DMS53 treated with DMSO at 0.1 percent for 48 hours (cell line): ENCODE measurements around the gene APC2.
A peak's percentile ranks its signal among the peaks of the same experiment; 100 is the strongest.

ENCODE experiments used
- DNase-seq: peaks from one replicate; lab custom pipeline; 2025; ENCODE audit not compliant: unreplicated experiment; lab: John Stamatoyannopoulos, UW

APC2 gene

DNA sequence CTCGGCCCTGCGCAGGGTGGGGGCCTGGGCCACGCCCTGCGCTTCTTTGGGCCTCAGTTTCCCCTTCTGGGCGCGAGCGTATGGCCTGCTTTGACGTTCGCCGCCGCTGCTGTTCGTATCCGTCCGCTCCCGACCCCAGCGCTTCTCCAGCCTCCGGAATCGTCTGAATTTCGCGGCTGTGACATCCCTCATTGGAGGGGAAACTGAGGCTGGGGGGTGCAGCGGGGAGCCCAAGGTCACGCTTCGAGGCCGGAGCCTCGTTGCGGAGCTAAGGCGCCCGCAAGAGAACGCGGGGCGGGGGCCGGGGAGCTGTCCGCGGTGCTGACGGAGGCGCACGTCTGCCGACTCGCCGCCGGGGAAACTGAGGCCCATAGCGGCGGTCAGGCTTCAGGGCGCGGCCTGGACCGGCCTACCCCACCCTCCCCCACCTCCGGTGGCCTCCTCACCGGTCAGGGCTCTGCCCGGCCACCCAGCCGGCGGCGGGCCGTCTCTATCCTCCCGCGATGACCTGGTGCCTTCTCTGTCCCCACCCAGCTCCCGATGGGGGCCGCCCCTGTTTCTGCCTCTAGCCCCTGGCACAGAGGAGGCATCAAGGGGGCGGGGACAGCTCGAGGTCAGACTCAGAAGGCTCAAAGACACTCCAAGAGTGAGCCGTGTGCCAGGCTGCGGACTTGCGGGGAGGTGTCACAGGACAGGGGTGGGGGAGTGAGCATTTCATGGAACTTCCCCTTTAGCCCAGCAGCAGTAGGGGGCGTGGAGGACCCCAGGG is 3.0 kb upstream of the APC2 start:
- DNase-seq: no peak

DNA sequence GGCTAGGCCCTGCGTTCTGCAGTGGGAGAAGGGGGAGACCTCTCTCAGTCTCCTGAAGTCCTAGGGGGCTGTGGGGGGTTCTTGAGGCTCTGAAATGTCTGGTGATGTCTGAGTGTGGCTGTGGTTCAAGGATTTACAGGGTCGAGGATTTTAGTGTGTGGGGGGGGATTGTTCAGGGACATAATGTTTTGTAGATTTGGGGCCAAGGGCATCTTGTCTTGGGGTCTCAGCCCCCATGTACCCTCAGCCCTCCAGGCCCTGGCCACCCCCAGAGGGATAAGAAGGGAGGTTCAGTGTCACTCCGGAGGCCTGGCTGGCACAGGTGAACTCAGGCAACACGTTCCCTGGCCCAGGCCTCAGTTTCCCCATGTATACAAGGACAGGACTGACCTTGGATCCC is 2.4 kb upstream of the APC2 start:
- DNase-seq: no peak

DNA sequence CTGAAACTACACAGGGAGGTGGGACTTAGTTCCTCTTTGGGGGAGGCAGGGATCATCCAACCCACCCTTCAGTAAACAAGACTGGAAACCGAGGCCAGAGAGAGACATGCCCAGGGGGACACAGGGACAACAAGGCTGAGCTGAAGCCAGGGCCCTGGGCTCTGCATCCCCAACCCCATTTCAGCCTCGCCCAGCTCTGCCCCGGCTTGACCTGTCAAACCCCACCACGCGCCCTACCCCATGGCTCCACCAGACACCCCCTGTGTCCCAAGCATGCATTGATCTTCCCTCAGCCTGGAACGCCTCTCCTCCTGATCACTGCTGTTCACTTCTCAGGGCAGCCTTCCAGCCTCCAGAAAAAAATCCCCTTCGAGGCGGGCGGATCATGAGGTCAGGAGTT is 2.0 kb upstream of the APC2 start:
- no peak for DNase-seq

DNA sequence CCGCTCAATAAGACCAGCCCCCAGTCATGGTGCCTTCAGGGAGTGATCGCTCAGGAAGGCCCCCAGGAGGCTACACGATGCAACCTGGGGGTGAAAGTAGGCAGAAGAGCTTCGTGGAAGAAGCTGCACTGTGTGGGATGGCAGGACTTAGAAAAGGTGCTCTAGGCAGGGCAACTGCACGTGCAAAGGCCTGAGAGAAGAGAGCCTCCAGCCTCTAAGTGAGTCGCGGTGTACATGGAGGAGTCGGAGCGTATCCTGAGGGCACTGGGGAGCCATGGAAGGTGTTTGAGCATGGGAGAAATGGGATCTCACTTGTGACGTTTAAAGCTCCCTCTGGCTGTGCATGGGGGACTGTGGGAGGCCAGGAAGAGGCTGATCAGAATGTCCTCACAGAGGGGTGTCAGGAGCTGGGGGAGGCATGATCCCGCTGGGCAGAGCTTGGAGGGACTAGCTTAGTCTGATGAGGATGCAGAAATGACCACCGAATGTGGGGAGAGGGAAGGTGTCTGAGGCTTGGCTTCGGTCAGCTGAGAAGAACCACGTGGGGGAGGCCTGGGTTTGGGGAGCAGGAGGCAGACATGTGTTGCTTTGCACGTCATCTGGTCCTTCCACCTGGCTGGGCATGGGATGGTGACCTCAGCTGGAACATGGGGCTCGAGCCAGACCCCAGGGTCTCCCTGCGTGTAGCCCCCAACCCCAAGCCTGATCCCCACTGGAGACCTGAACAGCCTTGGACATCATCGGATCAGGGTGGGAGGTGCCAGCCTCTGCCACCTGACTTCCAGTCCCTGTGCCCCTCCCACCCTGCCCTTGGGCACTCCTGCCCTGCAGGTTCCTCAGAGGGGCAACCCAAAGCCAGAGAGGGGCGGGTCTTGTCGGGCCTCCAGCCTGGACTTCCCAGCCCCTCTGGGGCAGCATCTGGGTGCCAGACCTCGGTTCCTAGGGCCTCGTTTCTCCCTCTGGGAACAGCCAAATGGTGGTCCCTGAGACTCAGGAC is 1.1 kb downstream of the APC2 start:
- no peak for DNase-seq

DNA sequence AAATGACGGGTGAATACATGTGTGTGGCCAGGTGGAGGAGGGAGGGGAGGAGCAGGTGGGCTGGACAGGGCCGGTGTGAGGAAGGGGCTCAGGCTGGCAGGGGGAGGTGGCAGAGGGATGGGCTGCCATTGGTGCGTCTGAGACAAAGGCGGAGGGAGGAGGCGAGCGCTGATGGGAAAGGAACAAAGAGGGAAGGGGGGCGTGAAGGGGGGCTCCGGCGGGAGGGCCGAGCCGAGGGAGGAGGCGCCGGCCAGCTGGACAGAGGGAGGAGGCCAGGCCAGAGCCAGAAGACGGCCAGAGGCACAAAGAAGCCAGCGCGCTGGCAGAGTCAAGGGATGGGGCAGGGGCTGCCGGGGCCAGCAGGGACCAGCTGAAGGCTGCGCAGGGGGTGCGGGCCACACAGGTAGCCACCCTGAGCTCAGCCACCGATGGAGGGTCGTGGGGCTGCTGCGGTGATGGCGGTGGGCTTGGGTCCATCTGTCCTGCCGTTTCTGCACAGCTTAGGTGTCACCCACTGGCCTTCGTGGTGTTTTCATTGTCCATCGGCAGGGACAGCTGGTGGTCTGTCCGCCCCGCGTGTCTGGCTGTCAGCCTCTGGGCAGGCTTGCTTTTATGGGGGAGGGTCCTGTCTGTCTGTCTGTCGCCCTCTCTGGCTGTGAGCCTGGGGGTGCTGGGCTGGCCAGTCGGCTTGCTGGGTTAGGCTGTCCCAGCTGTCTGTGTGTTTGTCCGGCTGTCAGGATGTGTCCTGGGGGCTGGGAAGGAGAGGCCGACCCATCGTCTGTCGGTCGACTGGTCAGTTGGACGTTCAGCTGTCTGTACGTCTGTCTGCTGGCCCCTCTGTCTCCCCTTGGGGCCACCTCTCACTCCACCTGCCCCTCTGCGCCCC is 2.2 kb downstream of the APC2 start:
- no peak for DNase-seq

DNA sequence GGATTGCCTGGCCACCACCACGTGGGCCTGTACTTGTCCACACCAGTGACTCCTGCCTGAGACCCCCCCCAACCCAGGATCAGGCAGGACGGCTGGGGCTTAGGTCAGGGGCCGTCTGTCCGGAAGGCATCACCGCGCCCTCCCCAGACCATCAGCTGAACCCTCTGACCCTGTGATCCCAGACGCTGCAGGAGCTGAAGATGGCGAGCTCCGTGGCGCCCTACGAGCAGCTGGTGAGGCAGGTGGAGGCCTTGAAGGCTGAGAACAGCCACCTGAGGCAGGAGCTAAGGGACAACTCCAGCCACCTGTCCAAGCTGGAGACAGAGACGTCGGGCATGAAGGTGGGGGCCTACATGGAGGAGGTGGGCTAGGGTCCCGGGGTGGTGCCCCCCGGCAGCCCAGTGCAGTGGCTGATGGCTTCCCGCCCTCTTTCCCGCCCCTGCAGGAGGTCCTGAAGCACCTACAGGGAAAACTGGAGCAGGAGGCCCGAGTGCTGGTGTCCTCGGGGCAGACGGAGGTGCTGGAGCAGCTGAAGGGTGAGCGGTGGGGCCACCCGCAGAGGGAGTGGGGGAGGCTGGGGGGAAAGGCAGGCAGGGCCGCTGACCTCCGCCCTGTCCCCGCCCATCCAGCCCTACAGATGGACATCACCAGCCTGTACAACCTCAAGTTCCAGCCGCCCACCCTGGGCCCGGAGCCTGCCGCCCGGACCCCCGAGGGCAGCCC is 3.0 kb downstream of the APC2 start:
- no peak for DNase-seq

DNA sequence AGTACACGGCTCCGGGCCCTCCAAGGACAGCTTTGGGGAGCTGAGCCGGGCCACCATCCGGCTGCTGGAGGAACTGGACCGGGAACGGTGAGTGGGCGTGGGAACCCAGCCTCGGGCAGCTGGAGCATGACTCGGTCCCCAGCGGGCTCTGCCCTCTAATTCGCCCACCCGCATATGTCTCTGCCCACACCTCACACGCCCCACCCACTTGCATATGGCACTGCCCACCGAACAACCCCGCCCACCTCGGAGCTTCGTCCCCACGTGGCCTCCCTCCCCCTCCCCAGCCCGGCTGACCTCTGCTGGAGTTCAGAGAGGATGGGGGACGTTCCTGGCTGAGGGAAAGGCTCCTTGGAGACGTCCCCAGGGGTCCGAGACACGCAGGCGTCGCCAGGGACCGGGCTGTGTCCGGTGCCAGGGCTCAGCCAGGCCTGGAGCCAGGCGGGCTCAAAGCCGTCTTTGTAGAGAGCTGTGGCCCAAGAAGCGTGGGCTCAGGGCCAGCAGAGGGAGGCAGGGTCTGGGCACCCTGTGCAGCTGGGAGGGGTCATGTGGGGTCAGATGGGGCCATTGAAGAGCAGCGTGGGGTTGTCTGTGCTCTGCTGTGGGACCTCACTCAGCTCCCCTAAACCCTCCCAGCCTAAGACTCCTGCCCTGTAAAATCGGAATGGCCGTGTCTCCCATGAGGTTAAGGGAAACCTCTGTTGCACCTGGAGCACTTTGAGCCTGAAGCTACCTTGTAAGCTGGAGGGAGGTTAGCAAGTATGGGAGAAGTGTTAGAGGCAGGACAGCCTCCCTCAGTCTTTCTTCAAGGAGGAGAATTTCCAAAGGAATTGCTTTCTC is 3.8 kb downstream of the APC2 start:
- no peak for DNase-seq

DNA sequence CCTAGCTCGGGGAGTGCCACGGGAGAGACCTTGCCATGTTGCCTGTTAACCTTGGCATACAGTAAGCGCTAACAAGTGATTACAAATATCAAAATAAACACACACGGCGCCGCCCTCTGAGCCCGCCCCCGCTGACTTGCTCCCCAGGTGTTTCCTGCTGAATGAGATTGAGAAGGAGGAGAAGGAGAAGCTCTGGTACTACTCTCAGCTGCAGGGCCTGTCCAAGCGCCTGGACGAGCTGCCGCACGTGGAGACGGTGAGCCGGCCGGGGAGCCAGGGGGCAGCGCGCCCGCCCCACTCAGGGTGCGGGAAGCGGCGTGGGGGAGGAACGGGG is 5.0 kb downstream of the APC2 start:
- peak; percentile 48 for DNase-seq

DNA sequence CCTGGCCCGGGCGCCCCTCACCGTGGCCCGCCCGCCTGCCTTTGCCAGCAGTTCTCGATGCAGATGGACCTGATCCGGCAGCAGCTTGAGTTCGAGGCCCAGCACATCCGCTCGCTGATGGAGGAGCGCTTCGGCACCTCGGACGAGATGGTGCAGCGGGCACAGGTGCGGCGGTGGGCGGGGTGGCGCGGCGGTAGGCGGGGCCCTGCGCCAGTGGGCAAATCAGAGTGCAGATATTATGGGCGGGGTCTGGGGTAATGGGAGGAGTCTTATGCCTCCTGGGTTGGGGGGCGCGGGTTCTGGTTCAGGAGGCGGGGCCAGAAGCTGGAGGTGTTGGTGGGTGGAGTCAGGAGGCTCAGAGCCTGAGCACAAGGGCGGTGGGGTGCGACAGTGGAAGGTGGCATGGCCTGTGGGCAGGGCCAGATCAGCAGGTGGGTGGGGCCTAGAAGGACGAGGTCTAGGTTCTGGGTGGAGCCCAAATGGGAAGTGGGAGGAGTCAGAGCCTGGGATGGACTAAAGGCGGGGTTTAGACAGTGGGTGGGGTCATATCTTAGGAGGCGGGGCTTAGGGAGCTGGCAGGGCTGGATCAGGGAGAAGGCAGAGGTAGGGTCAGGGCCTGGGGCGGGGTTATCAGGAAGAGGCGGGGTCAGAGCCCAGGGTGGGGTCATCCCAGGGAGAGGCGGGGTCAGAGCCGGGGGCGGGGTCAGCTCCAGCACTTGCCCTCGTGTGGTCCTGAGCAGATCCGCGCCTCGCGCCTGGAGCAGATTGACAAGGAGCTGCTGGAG is 5.6 kb downstream of the APC2 start:
- no peak for DNase-seq

DNA sequence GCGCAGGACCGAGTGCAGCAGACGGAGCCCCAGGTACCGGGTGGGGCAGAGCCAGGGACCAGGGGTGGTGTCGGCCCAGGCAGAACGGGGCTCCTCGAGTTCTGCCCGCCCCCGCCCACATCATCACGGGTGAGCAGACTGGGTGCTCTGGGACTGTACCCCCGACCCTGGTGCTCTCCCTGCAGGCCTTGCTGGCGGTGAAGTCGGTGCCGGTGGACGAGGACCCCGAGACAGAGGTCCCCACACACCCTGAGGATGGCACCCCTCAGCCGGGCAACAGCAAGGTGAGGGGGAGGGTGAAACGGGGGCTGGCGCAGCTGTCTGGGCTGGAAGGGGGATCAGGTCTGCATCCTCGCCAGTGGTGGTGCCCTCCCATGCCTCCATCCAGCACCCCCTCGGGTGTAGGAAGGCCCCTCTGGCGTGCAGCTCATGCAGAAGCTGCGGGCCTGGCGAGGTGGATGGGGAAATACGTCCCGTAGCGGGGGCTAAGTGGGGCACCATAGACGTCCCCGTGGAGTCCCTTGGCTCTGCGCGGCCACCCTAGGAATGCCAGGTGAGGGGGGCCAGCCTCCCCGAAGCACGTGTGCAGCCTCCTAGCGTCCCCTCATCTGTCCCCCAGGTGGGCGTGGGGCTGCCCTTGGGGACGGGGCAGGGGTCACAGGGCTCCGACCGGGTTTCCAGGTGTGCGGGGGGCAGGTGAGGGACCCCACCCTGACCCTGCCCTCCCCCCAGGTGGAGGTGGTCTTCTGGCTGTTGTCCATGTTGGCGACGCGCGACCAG is 6.4 kb downstream of the APC2 start:
- DNase-seq: no peak

DNA sequence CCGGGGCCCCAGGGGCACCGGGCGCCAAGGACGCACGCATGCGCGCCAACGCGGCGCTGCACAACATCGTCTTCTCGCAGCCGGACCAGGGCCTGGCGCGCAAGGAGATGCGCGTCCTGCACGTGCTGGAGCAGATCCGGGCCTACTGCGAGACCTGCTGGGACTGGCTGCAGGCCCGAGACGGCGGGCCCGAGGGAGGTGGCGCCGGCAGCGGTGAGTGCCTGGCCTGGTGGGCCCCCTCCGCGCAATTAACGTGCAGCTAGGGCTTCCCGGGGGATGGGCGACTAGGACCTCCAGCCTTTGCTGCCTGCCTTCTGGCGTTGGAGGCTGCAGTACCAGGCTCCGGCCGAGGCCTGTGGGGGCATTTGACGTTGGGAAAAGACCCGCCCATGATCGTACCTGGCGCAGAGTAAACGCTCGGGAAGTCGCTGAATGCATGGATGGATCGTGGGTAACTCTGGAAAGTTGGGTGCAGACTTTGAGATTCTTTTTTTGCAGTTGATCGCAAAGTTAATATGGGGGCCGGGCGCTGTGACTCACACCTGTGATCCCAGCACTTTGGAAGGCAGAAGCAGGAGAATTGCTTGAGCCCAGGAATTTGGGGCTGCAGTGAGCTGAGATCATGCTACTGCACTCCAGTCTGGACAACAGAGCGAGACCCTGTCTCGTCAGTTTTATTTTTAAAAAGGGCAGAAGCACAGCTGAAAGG is 7.3 kb downstream of the APC2 start:
- no peak for DNase-seq

DNA sequence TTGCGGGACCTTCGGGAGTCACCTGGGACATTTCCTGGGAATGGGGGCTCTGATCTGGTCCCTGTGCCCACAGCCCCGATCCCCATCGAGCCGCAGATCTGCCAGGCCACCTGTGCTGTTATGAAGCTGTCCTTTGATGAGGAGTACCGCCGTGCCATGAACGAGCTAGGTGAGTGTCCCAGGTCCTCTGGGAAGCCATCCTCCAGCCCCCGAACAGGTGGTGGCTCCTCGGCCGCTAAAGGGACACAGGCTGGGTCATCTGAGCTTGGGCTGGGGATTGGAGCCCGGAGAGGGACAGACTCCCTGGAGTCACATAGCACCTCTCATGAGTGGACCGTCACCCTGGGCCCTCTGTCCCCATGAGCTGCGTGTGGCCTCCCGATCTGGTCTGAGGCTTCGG is 8.0 kb downstream of the APC2 start:
- no peak for DNase-seq

DNA sequence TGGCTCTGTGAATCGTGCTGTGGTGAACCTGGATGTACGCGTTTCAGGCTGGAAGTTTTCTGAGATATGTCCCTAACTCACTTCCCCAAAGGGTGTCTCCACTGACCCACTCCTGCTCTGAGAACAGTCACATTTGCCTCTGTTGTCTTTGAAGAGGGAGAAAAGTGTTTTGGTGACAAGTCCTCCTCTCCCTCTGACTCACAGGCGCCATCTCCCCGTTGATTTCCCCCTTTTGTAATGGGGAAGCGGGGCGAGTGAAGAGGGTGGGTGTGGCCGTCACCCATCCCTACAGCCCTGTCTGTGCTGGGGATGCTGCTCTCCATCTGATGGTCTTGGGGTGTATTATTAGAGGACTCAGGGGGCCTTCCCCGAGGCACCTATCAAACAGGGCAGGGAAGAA is 9.6 kb downstream of the APC2 start:
- no peak for DNase-seq

DNA sequence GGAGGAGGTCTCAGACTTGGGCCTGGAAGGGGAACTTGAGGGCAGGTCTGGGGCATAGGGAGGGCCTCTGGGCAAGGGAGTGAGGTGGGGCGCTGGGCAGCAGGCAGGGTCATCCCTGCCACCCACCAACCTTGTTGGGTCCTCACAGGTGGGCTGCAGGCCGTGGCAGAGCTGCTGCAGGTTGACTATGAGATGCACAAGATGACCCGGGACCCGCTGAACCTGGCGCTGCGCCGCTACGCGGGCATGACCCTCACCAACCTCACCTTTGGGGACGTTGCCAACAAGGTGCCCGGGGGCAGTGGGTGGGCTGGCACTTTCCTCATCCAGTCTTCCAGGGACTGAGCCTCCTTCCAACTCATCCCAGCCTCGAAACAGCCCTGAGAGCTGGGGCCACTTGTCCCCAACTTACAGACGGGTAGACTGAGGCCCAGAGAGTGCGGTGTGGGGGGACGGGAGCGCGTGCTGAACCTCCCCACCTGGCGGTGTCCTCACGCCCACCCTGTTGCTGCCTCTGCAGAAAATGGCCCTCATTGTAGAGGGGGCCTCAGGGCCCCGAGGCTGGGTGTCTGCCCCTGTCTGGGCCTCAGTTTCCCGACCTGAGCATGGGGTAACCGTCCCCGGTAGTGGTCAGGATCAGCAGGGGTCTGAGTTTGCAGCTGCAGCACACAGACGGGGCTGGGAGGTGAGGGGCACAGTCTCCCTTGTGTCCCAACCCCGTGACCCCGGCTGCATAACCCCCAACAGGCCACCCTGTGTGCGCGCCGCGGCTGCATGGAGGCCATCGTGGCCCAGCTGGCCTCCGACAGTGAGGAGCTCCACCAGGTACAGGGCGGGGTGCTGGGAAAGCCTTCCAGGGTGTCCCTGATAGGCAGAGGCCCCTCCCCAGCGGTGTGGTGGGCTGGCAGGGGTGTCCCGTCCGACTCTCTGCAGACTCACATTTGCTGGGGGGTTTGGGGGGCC is 10.4 kb downstream of the APC2 start:
- no peak for DNase-seq

DNA sequence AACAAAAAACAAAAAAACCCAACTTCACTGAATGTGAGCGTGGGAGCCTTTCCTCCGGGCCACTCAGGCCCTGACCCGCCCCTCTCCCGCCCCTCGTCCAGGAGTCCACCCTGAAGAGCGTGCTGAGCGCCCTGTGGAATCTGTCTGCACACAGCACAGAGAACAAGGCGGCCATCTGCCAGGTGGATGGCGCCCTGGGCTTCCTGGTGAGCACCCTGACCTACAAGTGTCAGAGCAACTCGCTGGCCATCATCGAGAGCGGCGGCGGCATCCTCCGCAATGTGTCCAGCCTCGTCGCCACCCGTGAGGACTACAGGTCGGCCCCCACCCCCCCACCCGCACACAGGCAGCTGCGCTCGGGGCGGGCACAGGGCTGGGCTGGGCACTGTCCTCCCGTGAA is 11.9 kb downstream of the APC2 start:
- DNase-seq: no peak

DNA sequence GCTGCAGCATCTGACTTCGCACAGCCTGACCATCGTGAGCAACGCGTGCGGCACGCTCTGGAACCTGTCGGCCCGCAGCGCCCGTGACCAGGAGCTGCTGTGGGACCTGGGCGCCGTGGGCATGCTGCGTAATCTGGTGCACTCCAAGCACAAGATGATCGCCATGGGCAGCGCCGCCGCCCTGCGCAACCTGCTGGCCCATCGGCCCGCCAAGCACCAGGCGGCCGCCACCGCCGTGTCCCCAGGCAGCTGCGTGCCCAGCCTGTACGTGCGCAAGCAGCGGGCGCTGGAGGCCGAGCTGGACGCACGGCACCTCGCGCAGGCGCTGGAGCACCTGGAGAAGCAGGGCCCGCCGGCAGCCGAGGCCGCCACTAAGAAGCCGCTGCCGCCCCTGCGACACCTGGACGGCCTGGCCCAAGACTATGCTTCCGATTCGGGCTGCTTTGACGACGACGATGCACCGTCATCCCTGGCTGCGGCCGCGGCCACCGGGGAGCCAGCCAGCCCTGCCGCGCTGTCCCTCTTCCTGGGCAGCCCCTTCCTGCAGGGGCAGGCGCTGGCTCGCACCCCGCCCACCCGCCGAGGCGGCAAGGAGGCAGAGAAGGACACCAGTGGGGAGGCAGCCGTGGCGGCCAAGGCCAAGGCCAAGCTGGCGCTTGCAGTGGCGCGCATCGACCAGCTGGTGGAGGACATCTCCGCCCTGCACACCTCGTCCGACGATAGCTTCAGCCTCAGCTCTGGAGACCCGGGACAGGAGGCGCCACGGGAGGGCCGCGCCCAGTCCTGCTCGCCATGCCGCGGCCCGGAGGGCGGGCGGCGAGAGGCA is 15.5 kb downstream of the APC2 start:
- peak; percentile 46 for DNase-seq
